HG02759 (cell line): ENCODE results near the gene PGAM4.
"Not testable (repeated sequence)": the region's sequence is repeated elsewhere in the genome, so short reads cannot be mapped to it uniquely, and the experiment has no call there.

Source experiments
- ATAC-seq: cut with Tn5 transposase; IDR thresholded peaks from one replicate; pipeline ENCODE4 v1.9.1; 2021; ENCODE audit warnings: mild to moderate bottlenecking, moderate library complexity; ENCODE audit not compliant: unreplicated experiment

PGAM4 gene

GRCh38 chrX:77969538-77969937 is at the start of gene PGAM4:
TSS of gene PGAM4 (minus strand) at chrX:77969638. CDS start at chrX:77969638, 0 bp downstream.
- no peak for ATAC-seq

DNA sequence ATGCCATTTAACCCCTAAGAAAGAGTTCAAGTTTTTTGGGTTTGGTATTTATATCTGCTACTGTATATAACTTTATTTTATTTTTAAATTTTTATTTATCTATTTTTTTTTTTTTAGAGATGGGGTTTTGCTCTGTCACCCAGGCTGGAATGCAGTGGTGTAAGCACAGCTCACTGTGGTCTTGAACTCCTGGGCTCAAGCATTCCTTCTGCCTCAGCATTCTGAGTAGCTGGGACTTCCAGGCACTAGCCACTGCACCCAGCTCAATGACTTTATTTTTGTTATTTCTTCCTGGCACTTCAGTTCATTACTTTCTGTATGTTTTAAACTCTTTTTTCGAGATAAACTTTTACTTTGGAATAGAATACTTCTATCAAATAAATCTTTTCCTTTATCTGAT is 42.4 kb upstream of the PGAM4 start:
- ATAC-seq: no peak

DNA sequence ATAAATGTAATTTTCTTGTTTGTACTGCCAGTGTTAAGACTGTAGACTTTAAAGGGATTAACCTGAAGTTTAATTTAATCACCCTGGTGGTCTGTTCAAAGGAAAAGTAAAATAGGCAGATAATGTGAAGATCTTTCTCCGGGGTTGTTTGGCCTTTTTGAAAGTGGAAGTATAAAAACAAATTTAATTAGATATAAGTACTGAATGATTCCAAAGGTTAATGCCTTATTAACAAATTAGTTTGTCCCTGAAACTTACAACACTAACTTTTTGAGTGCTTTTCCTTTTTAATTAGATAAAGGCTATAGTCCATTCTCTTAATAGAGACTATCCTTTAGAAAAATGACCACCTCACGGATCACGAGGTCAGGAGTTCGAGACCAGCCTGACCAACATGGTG is 10.4 kb upstream of the PGAM4 start:
- no peak for ATAC-seq

- no peak for ATAC-seq
Observed at GRCh38 chrX:77977518-77977917, 8.1 kb upstream of the PGAM4 start.

DNA sequence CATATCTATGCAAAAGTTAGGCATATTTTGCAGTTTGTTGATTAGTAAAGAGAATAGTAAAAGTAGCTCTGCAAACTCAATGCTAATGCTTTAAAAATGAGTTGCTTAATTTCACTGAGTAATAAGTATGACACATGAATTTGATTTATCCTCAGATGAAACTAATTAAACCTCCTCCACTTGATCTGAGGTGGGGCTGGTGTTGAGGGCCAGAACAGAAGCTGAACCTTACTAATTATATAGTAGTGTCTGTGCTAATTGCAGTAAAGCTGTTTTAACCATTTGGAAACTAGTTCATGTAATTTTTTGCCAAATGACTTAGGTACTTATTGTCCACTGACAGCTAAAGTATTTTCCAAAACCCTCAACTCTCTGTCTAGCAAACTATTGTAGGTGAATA is 7.7 kb upstream of the PGAM4 start:
- ATAC-seq: no peak

GRCh38 chrX:77975755-77976154 is 6.3 kb upstream of the PGAM4 start:
- no peak for ATAC-seq

DNA sequence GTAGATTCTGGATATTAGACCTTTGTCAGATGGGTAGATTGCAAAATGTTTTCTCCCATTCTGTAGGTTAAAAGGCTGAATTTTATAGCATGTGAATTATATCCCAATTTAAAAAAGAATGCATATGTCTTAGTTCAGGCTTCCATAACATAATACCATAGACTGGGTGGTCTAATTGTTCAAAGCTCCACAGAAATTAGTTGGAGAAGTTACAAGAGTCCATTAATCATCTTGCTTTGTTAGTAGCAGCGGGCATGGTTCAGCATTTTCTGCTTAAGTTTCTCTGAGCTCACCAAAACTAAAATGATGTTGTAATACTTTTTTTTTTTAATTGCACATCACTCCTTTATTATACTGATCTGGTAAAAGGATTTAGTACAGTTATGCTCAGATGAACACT is 1.8 kb downstream of the PGAM4 start:
- ATAC-seq: no peak

DNA sequence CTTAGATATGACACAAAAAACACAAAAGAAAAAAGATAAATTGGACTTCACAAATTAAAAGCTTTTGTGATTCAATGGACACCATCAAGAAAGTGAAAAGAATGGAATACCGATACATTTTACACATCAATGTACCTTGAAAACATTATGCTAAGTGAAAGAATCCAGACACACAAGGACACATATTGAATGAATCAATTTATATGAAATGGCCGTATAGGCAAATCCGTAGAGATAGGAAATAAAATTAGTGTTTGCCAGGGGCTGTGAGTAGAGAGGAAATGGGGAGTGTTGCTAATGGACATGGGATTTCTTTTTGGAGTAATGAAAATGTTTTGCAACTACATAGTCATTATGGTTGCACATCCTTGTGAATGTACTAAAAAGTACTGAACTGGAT is 3.1 kb downstream of the PGAM4 start:
- ATAC-seq: no peak

DNA sequence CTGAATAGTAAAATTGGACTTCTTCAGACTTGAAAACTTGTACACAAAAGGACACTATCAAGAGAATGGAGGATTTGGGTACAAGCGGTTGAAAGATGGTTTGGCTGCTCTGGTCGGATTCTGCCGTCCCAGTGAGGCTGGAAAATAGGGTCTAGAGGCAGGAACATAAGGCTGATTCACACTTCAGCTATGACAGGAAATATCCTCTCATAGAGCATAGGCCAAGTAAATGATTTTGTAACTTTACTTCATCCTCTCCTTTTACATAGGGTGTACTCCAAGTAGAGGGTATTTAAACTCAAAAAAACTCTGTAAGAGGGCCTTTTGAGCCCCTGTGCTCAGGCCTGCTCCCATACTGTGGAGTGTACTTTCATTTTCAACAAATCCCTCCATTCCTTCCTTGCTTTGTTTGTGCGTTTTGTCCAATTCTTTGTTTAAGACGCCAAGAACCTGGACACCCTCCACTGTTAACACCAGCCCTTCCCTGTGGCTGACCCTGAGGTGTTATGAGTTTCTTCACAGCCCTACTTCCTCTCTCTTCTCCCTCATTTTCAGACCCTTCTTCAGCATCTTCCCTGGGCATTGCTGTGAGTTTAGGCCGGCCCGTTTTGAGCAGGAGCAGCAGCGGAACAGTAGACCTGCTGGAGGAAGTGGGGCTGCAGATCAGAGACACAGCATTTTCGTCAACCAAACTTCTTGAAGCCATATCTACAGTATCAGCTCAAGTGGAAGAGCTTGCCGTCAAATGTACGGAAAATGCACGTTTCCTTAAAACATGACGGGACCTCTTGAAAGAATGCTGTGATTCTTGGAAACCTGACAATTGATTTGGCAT is 7.2 kb downstream of the PGAM4 start:
- ATAC-seq: no peak

GRCh38 chrX:77961063-77961462 is 8.4 kb downstream of the PGAM4 start:
- no peak for ATAC-seq

- no peak for ATAC-seq
Observed at GRCh38 chrX:77960567-77960966, 8.9 kb downstream of the PGAM4 start.

DNA sequence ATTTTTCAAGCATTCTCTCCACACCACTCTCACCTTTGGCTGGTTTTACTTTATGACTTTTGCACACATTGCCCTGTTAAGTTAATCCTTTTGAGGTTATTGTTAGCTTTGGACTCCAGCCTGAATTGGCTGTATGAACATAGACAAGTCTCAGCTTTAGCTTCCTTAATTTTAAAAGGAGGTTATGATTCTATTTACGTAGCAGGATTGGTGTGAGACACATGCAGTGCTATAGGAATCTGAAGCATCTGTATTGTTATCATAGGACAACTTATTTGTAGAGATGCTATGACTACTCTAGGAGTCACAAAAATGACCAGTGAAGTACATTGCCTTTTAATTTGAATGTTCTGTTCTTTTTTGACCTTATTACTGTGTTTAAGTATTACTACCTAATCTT is 15.7 kb downstream of the PGAM4 start:
- ATAC-seq: no peak

DNA sequence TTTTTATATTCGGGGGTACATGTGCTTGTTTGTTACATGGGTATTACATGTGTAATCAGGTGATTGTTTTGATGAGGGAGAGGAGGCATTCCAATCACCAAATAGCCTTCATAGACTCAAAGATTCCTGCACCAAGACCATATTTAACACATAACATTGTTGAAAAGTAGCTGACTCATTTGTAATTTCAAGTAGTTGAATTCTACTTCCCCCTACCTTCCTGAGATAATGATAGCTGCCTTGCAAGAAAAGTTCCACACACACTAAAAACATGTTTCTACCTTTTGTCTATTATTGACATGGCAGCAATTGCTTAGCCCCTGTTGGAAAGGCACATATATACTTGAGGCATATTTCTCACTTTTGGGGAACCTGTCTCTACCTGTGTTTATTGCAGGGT is 16.1 kb downstream of the PGAM4 start:
- ATAC-seq: no peak

DNA sequence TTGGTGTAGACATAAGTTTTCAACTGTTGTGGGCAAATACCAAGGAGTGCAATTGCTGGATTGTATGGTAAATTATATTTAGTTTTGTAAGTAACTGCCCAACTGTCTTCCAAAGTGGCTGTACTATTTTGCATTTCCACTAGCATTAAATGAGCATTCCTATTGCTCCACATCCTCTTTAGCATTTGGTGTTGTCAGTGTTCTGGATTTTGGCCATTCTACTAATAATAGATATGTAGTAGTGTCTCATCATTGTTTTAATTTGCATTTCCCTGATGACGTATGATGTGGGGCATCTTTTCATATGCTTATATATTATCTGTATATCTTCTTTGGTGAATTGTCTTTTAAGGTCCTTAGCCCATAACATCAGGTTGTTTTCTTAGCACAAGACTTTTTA is 17.3 kb downstream of the PGAM4 start:
- ATAC-seq: no peak

- ATAC-seq: no peak
Observed at GRCh38 chrX:77949840-77950239, 19.6 kb downstream of the PGAM4 start.

DNA sequence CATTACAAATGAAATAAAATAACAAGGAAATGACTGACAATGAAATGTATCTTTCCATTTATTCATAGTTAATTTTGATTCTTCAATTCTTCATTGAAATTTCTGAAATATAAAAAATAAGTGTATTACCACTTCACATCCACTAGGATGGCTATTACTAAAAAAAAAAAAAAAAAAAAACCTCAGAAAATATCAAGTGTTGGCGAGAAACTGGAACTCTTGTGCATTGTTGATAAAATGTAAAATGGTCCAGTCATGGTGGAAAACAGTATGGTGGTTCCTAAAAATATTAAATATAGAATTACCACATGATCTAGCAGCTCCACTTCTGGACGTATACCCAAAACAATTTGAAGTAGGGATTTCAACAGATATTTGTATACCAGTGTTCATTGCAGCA is 22.9 kb downstream of the PGAM4 start:
- ATAC-seq: no peak

DNA sequence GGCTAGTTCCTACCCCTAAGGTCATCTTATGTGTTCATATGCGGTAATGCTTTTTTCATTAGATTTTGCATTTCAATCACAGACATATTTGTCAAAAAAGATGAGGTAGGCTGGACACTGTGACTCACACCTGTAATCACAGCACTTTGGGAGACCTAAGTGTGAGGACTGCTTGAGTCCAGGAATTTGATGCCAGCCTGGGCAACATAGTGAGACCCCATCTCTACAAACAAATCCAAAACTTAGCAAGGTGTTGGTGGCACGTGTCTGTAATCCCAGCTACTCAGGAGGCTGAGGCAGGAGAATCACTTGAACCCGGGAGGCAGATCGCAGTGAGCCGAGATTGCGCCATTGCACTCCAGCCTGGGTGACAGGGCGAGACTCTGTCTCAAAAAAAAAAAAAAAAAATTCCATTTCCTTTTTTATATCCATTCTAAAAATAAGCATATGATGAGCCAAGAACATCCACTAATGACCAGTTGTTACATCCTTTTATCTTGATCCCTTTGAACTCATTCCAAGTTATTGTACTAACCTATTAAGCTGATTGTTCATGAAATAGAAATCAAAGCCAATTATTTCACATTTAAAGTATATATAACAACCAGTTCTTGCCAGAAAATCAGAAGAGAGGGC is 23.4 kb downstream of the PGAM4 start:
- no peak for ATAC-seq

GRCh38 chrX:77945031-77945430 is 24.4 kb downstream of the PGAM4 start:
- ATAC-seq: not testable (repeated sequence)

DNA sequence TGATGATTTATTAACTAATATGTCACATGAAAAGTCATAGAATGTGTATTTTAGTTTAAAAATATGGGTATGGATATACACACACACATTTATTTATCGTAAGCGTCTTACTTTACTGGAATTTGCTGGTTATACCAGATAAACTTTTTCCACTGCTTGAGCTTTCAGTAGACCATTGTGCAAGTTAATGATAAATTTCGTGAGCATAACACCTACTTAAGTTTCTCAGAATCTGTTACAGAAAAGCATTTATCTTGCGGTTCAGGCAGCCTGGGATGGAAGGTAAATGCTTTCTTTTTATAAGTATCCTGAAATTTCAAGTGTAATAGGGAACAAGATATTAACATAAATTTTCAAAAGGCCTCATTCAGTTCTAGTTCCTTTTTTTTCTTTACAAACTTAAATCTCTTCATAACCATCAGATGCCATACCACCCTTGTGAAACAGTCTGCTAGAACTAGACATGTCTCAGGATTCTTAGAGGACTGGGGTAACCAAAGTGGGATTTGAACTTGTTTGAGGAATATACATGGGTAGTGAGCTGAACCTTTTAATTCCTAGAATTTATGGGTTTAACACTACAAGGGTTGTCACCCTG is 31.3 kb downstream of the PGAM4 start:
- ATAC-seq: no peak

- no peak for ATAC-seq
Observed at GRCh38 chrX:77937291-77937690, 32.1 kb downstream of the PGAM4 start.

DNA sequence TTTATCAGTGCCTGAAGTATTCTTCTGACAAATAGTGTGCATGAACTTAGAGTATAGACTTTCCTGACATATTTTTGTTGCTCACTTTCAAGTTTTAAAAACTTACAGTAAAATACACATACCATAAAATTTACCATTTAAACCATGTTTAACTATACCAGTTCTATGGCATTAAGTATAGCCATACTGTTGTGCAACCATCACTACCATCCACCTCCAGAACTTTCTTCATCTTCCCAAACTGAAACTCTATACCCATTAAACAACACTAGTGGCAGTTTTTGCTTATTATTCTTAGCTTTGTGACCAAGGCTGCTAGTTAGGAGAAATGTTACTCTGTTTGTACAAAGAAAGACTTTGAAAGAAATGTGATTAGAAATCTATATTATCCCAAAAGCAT is 33.1 kb downstream of the PGAM4 start:
- no peak for ATAC-seq

DNA sequence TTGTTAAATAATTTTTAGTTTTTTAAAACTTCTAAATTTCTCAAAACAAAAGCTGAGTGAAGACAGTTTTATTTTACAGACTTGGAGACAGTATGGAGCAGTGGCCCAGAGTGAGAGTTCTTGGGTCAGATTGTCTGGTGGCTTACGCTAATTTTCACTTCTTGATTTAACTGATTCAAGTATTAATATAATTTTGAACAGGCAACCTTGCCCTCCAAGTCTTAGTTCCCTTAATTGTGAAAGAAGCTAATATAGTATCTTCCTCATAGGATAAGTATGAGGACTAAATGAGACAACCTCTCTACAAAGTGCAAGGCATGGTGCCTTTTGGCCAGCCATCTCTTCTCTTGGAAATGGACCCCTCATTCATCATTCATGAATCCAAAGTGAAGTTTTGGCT is 33.6 kb downstream of the PGAM4 start:
- no peak for ATAC-seq
